SIG-M5 (cell line): ENCODE data around the gene SATB2.
A peak's percentile ranks its signal among the peaks of the same experiment; 100 is the strongest.

ENCODE experiments used
- DNase-seq: peaks from one replicate; lab custom pipeline; 2025; lab: John Stamatoyannopoulos, UW

The SATB2 gene

DNA sequence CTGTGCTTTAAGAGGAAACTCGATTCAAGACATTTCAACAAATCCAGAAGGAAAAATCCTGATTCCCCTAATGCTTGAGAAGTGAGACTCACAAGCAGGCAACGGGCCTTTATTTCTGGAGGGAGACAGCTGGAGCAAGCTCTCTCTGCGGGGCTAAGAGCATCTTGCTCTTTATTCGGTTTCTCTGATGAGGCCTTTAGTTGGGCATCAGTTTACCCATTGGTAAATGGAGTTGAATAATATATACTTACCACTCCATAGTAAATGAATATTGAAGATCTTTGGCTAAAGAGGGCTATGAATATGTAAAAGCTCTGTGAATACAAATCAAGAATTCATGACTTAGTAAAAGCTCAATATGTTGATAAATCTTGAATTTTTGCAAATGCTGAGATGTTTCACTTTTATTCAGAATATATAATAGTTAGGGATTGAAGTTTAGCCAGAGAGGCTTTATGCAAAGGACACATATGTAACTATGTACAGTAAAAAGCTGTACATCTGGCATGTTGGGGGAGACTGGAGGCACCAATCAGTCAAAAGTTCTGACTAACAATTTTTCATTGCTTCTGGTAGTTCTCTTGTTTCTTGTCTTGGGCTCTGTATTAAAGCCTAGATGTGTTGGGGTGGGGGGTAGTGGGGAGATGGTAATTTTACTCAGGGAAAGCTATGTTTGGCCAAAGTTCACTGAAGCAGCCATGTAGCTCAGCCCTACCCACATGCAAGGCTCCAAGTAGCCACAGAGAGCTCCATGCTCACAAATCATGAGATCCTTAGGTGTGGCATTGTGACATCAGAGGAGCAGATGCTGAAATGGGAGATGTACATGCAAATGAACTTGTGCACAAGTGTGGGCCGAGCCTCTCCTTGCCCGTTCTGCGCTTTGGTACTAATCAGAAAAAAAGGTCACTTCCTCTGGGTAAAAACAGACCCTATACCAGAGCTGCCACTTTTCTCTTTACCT, 200.2 kb downstream of the SATB2 start:
- DNase-seq = no peak

DNA sequence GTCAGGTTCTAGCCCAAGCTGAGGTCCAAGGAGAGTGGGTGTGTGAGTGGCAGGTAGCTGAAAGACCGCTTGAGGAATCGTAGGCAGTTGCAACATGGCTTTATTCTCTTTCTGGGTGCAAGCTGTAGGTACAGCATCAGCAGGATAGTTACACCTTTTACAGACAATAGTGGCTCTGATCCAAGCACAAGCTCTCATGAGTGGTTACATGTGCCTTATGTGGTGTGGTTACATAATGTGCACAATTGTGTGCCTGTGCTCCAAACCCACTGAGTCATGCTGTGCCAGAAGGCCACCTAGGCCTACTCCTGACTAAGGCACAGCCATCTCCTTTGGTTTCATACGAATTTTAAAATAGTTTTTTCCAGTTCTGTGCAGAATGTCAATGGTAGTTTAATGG, 227.6 kb downstream of the SATB2 start:
- no peak for DNase-seq

DNA sequence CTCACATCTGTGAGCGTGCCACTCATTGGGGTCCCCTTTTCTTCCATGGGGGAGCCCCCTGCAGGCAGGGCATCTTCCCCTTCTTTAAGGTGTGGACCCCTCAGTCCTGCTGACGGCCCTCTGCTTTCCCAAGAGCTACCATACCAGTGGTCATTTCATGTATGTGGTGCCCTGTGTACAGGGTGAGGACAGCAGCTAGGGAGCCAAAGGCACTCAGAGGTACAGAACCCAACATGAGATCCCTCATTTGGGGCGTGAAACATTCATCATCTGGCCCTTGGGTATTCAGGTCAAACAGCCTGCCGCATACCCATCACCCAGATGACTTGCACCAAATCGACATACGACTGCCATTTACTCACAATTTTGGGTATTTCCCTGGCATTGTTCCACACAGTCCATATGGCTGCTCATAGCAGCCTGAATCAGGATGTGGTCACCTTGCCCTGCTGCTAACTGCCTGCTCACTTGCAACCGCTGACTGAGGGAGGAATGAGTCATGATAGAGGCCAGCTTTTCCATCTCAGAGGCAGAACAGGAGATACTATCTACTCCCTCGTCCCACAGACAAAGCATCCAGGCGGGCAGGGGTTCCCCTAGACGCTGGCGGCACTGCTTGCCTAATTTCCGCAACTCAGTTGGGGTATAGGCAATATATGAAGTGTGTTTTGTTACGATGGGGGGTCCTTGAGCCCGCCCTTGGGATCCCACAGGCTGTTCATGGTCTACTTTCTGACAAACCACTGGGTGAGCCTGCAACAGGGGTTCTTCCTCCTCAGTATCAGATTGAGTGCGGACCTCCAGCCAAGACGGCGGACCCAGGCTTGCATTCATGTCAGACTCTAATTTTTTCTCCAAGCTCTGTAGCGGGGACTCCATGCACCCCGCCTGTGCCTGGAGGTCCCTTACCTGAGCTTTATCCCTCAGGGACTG, 228.6 kb downstream of the SATB2 start:
- DNase-seq = peak; percentile 75

DNA sequence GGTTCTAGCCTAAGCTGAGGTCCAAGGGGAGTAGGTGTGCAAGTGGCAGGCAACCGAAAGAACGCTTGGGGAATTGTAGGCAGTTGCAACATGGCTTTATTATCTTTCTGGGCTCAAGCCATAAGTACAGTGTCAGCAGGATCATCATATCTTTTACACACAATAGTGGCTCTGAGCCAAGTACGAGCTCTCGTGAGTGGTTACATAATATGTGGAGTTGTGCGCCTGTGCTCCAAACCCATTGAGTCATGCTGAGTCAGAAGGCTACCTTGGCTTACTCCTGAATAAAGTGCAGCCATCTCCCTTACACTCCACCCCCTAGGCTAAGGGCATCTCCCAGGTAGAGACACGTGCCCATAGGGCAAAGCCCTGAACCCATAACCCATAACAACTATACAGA, 233.9 kb downstream of the SATB2 start:
- DNase-seq = no peak

DNA sequence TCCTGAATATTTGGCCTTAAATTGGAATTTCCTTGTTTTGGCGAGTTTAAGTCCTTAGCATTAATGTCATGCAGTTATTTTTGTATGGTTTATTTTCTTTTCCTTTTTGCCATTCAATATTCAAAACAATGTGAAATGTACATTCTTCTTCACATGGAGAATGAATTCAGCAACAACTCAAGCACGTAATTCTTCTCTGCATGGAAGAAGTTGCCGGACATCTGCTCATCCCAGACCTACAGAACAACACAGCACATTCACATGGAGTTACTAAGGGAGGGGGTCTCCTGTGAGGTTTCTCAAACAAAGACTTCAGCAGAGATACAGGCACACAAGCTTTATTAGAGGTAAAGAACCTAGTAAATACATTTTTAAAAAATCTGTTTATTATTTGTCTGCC, 236.8 kb downstream of the SATB2 start:
- DNase-seq = no peak

DNA sequence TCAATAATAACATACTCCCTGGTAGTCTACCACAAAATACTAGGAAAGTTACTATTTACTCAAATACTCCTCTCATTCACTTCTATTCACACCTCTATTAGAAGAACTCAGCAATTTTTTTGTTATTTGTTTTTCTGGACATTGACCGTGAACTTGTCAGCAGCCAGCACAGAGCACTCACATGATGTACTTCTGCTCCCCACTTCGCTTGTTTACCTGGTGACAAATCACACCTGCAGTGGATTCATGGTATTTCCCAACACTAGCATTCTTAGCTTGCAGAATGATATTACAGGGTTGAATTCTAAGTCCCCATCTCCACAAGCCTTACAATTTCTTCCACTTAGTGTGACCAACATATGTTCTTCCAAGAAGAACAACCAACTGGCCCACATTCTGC, 238.2 kb downstream of the SATB2 start:
- no peak for DNase-seq
